Muscle of leg (tissue), 11 donors: ENCODE measurements around the gene POLR1E. TPM values are rescaled to one million over a fixed set of nuclear protein-coding genes. Genes with fewer than 3 reads are reported as not detected.
"Not testable (repeated sequence)": the region's sequence is repeated elsewhere in the genome, so short reads cannot be mapped to it uniquely, and the experiment has no call there.

Experiments
- DNase-seq: peaks from one replicate; pipeline ENCODE4 v3.0.0; 2013
- H3K27ac ChIP-seq: one replicate; pipeline ENCODE4 v1.5.1; 2013; ENCODE audit warnings: mild to moderate bottlenecking, low read length, control low read depth
- H3K27me3 ChIP-seq: one replicate; pipeline ENCODE4 v1.6.1; 2013; ENCODE audit warnings: low read length; ENCODE audit not compliant: control insufficient read depth, insufficient read depth
- H3K36me3 ChIP-seq: one replicate; pipeline ENCODE4 v1.6.1; 2013; ENCODE audit warnings: low read length; ENCODE audit not compliant: control insufficient read depth, insufficient read depth
- H3K4me1 ChIP-seq: one replicate; pipeline ENCODE4 v1.6.1; 2013; ENCODE audit warnings: low read length; ENCODE audit not compliant: control insufficient read depth, insufficient read depth
- H3K4me3 ChIP-seq: one replicate; pipeline ENCODE4 v1.5.1; 2013; ENCODE audit warnings: low read length, control low read depth
- H3K9me3 ChIP-seq: replicated peaks from 2 replicates; pipeline ENCODE4 v1.6.1; 2013; ENCODE audit warnings: low read depth, low read length; ENCODE audit not compliant: control insufficient read depth
- WGBS: methylation state at CpG from one replicate; pipeline ENCODE4 v1.1.5; 2013; ENCODE audit warnings: missing lambda C conversion rate; ENCODE audit not compliant: insufficient coverage; 5-methylcytosine and 5-hydroxymethylcytosine counted together
- polyA plus RNA-seq, 8 donors: library from polyadenylated mRNA; unstranded; fragments of 120-200 nt; gene quantifications; one replicate each; pipeline versions ENCODE4 v1.2.1 to v1.2.3, GENCODE V29; 2013; ENCODE audit warnings: inconsistent platforms in 1 of 8, low replicate concordance in 1 of 8; ENCODE audit not compliant: insufficient read length in 8 of 8, insufficient read depth in 1 of 8
- total RNA-seq: library from RNA; stranded (reverse); fragments of 120-200 nt; gene quantifications from one replicate; pipeline ENCODE4 v1.2.4, GENCODE V29; 2013

Gene POLR1E
- total and polyA plus RNA-seq, 9 donors: 25.3 to 34.8 (median 31.2) TPM

DNA sequence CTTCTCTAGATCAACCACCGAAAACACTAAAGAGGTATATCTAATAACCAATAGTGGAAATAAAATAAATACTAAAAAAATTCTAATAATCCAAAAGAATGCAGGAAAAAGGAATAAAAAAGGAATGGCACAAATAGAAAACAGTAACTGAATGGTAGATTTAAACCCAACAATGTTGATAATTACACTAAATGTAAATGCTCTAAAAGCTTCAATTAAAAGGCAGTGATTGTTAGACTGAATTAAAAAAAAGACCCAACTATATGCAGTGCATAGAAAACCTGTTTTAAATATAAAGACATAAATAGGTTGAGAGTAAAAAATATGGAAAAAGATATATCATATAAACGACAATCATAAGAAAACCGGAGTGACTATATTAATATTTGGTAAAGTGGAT is 11.3 kb upstream of the POLR1E start:
- no peaks in the 10 kb centered on the region for H3K36me3 ChIP-seq
- no peak overlapping the region for H3K4me3 ChIP-seq
- WGBS: no CpG with 5 or more reads among the region's 3 CpGs
- no peaks in the 10 kb centered on the region for H3K4me1 ChIP-seq
- DNase-seq: no peak
- H3K27ac ChIP-seq: no peak overlapping the region
- peaks cover 3% of the 10 kb centered on the region for H3K9me3 ChIP-seq
- H3K27me3 ChIP-seq: no peaks in the 10 kb centered on the region

DNA sequence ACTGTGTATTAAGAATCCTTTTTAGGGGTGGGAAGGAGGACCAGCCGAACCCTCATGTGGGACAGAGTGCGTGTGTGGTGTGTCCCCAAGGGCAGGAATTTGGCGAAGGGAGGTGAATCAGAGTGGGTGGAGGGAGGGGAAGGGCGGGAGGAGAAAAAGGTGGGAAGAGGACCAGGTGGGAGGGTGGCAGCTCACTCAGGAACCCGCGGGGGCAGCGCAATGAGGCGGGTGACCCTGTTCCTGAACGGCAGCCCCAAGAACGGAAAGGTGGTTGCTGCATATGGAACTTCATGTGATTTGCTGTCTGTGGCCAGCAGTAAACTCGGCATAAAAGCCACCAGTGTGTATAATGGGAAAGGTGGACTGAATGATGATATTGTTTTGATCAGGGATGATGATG is 8.8 kb upstream of the POLR1E start:
- Histone ChIP-seq H3K36me3 (no peaks in the 10 kb centered on the region), H3K27me3 (no peaks in the 10 kb centered on the region), H3K9me3 (peaks cover 3% of the 10 kb centered on the region), H3K4me3 (no peak overlapping the region), H3K4me1 (no peaks in the 10 kb centered on the region), H3K27ac (no peak overlapping the region)
- 75% methylated on average over 11 of the region's 11 CpGs for WGBS
- DNase-seq: no peak

DNA sequence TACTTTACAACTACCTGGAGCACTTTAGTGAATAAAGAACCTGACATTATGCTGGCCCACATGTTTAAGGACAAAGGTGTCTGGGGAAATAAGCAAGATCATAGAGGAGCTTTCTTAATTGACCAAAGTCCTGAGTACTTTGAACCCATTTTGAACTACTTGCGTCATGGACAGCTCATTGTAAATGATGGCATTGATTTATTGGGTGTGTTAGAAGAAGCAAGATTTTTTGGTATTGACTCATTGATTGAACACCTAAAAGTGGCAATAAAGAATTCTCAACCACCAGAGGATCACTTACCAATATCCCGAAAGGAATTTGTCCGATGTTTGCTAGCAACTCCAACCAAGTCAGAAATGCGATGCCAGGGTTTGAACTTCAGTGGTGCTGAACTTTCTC is 8.3 kb upstream of the POLR1E start:
- H3K4me1 ChIP-seq, H3K4me3 ChIP-seq, DNase-seq, H3K36me3 ChIP-seq, H3K9me3 ChIP-seq, H3K27me3 ChIP-seq, H3K27ac ChIP-seq: not testable (repeated sequence)
- WGBS: 75% methylated on average over 3 of the region's 4 CpGs

DNA sequence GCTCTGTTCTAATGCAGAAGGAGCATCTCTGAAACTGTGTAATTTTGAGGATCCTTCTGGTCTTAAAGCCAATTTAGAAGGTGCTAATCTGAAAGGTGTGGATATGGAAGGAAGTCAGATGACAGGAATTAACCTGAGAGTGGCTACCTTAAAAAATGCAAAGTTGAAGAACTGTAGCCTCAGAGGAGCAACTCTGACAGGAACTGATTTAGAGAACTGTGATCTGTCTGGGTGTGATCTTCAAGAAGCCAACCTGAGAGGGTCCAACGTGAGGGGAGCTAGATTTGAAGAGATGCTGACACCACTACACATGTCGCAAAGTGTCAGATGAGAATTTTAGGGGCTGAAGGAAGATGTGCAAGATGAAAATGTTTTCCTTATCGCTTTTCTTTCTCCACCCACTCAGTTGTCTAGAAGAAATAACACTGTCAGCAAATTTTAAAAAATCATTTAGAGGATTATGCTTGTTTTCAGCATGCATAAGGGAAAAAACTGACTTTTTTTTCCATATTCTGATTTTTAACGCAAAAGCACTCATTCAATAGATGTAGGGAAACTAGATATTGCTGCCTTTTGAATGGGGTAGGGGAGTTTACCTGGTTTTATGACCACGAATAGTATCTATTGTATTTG is 7.6 kb upstream of the POLR1E start:
- WGBS: 30% methylated on average over 2 of the region's 5 CpGs
- H3K27me3 ChIP-seq, H3K9me3 ChIP-seq, H3K36me3 ChIP-seq, H3K4me3 ChIP-seq, H3K4me1 ChIP-seq, DNase-seq, H3K27ac ChIP-seq: not testable (repeated sequence)

DNA sequence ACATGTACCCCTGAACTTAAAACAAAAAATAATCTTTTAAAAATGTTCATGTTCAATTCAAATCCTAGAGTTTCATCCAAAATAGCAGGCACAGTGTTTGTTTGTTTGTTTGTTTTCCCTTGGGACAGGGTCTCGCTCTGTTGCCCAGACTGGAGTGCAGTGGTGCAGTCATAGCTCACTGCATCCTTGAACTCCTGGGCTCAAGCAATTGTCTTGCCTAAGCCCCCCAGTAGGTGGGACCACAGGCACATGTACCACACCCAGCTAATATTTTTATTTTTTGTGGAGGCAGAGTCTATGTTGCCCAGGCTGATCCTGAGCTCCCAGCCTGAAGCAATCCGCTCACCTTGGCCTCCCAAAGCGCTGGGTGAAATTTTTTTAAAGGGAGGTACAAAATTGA is 5.0 kb upstream of the POLR1E start:
- no peaks in the 10 kb centered on the region for H3K9me3 ChIP-seq
- DNase-seq: no peak
- no peaks in the 10 kb centered on the region for H3K36me3 ChIP-seq
- no peak overlapping the region for H3K27ac ChIP-seq
- WGBS: no CpG with 5 or more reads among the region's 3 CpGs
- H3K4me3 ChIP-seq: no peak overlapping the region
- no peaks in the 10 kb centered on the region for H3K27me3 ChIP-seq
- peaks cover 6% of the 10 kb centered on the region for H3K4me1 ChIP-seq

DNA sequence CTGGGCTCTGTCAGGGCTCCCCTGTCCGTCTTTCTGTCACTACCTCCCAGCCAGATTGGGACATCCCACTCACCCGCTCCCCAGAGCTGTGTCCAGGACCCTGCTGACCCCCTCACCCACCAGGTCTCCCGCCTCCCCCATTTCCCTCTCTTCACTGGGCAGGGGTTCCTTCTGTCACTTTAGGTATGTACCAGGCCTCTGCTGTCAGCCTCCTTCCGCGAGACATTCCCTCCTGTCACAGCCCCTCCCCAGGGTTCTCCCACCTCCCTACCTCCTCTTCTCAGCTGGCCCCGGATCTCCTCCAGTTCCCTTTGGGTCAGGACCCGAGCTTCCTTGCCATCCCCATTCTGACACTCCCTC is 488 bp downstream of the POLR1E start:
- WGBS: 0% methylated on average over 7 of the region's 7 CpGs
- peaks cover 24% of the 10 kb centered on the region for H3K4me1 ChIP-seq
- H3K27me3 ChIP-seq: no peaks in the 10 kb centered on the region
- H3K4me3 ChIP-seq: peak overlapping the region; percentile 72
- H3K9me3 ChIP-seq: no peaks in the 10 kb centered on the region
- H3K36me3 ChIP-seq: peaks cover 22% of the 10 kb centered on the region
- no peak for DNase-seq
- peak overlapping the region; percentile 60 for H3K27ac ChIP-seq

DNA sequence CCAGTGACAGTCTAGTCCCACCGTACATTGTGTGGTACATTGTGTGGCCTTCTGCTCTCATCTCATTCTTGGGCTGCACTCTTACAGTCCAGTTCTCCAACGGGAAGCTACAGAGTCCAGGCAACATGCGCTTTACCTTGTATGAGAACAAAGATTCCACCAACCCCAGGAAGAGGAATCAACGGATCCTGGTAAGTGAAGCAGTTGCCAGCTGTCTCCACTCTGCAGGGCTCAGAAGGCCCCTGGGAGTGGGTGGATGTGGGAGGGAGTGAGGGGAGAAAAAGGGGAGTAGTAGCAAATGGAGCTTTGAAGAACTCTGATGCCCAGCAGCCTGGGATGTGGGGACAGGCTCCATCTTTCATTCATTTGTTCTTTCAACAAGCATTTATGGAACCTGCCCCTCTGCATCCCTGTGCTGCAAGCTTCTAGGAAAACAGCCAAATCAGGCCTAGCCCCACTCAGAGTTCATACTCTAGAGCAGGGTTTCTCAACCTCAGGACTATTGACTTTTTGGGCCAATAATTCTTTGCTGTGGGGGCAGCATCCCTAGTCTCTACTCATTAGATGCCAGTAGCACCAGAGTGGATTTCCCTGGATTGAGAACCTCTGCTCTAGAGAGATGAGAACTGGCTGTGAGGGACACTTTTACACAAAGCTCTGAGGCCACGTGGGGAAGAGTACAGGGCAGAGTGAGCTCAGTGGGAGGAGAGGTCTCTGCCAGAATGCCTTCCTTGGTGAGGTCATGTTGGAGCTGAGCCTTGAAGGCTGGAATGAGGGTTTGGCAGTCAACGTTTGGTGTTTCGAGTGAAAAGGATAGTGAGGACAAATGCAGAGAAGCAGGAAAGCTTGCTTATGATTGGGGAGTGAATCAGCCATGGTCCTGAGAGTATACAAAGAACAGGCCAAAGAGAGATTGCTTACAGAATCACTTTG is 1.1 kb downstream of the POLR1E start:
- H3K4me1 ChIP-seq: peaks cover 24% of the 10 kb centered on the region
- DNase-seq: peak; percentile 88
- peak overlapping the region; percentile 72 for H3K4me3 ChIP-seq
- peak overlapping the region; percentile 60 for H3K27ac ChIP-seq
- peaks cover 26% of the 10 kb centered on the region for H3K36me3 ChIP-seq
- 5% methylated on average over 5 of the region's 7 CpGs for WGBS
- H3K27me3 ChIP-seq: no peaks in the 10 kb centered on the region
- no peaks in the 10 kb centered on the region for H3K9me3 ChIP-seq

DNA sequence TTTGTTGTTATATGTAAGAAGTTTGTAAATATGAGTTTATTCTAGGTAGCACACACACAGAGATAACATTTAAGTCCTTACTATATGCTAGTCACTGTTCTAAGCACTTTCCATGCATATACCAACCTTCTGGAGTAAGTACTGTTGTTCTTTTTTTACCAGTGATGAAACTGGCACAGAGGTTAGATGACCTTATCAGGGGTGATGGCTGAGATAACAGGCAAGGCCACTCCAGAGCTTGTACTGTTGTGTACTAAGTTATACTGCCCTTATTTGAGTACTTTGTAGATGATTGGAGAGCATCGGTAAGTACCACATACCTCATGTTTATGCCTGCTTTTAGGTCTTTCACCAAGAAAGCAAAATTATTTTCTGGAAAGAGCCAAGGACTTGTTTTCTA is 6.2 kb downstream of the POLR1E start:
- WGBS: no CpG with 5 or more reads among the region's 1 CpG
- H3K9me3 ChIP-seq: no peaks in the 10 kb centered on the region
- no peak overlapping the region for H3K4me3 ChIP-seq
- peaks cover 58% of the 10 kb centered on the region for H3K36me3 ChIP-seq
- DNase-seq: no peak
- peaks cover 9% of the 10 kb centered on the region for H3K4me1 ChIP-seq
- H3K27ac ChIP-seq: no peak overlapping the region
- H3K27me3 ChIP-seq: no peaks in the 10 kb centered on the region

DNA sequence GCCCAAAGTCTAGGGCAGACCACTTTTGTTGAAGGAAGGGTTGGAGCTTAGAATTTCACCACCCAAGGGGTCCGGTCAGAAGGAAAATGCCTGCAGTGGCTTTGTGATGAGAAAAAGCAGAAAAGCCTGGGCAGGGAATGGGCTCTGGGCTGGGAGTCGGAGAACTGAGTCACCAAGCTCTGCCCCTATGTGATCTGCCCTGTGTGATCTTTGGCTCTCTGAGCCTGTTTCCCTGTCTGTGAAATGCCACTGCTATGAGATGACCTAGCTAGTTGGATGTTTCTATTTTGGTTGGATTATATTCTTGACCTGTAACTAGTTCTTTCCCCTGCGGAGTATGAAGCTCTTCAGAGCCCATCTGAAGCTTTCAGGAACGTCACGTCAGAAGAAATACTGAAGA is 9.8 kb downstream of the POLR1E start:
- 95% methylated on average over 4 of the region's 5 CpGs for WGBS
- Histone ChIP-seq H3K36me3 (peaks cover 59% of the 10 kb centered on the region), H3K4me1 (no peaks in the 10 kb centered on the region), H3K27me3 (no peaks in the 10 kb centered on the region), H3K9me3 (no peaks in the 10 kb centered on the region), H3K4me3 (no peak overlapping the region), H3K27ac (no peak overlapping the region)
- no peak for DNase-seq

DNA sequence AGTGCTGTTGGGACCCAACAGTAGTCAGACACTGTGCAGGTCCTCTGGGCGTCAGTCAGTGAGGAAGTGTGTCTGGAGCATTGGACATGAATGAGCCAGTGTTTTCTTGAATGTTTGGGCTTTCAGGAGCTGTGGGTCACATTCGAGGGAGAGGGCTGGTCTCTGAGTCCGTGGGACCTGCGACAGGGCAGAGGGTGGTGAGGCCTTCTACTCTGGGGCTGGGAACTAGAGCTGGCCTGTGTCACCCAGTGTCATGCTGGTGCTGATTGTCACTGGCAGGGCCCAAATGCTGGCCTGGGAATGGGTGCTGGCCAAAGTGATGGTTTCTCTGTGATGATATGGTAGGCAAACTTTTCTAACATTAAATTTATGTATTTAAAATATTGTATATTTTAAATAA is 10.3 kb downstream of the POLR1E start:
- Histone ChIP-seq H3K9me3 (no peaks in the 10 kb centered on the region), H3K4me1 (no peaks in the 10 kb centered on the region), H3K27ac (no peak overlapping the region), H3K4me3 (no peak overlapping the region), H3K27me3 (no peaks in the 10 kb centered on the region), H3K36me3 (peaks cover 63% of the 10 kb centered on the region)
- 81% methylated on average over 4 of the region's 4 CpGs for WGBS
- no peak for DNase-seq
